Heart right ventricle (tissue), 16 donors: ENCODE data around the gene PHACTR3. TPM values are rescaled to one million over a fixed set of nuclear protein-coding genes. Genes with fewer than 3 reads are reported as not detected.

ENCODE experiments used
- ATAC-seq, 8 donors: fragments of 200-7000 bp; cut with Tn5 transposase; one replicate each; pipeline ENCODE4 v1.9.1; 2020; ENCODE audit warnings: mild to moderate bottlenecking in 8 of 8, moderate library complexity in 8 of 8, moderate number of reproducible peaks in 1 of 8
- DNase-seq, 2 donors: peaks; one replicate each; pipeline ENCODE4 v3.0.0-alpha.2; 2020
- H3K27ac ChIP-seq, 10 donors: fragments of 200-600 bp; sonication (generic) in 2 of 10; one replicate each; pipeline versions ENCODE4 v1.5.0 to v1.8.0; 2020 to 2022; ENCODE audit warnings: mild to moderate bottlenecking in 3 of 10
- H3K27me3 ChIP-seq, 7 donors: fragments of 200-600 bp; one replicate each; pipeline ENCODE4 v1.8.0; 2021 to 2022; ENCODE audit warnings: mild to moderate bottlenecking in 2 of 7
- H3K36me3 ChIP-seq, 9 donors: fragments of 200-600 bp; sonication (generic) in 1 of 9; one replicate each; pipeline versions ENCODE4 v1.5.0 to v1.8.0; 2020 to 2022; ENCODE audit warnings: mild to moderate bottlenecking in 2 of 9
- H3K4me1 ChIP-seq, 9 donors: fragments of 200-600 bp; sonication (generic) in 1 of 9; one replicate each; pipeline versions ENCODE4 v1.5.0 to v1.8.0; 2020 to 2022; ENCODE audit warnings: mild to moderate bottlenecking in 4 of 9
- H3K4me3 ChIP-seq, 10 donors: fragments of 200-600 bp; sonication (generic) in 2 of 10; one replicate each; pipeline versions ENCODE4 v1.5.0 to v1.8.0; 2020 to 2022; ENCODE audit warnings: mild to moderate bottlenecking in 7 of 10, moderate library complexity in 2 of 10
- H3K9me3 ChIP-seq, 11 donors: fragments of 200-600 bp in 10 of 11; sonication (generic) in 2 of 11; one replicate each; pipeline versions ENCODE4 v1.5.0 to v1.8.0; 2013 to 2022; ENCODE audit warnings: mild to moderate bottlenecking in 2 of 11, control low read depth in 1 of 11, moderate library complexity in 1 of 11
- WGBS, 2 donors: extraction: QIAGEN DNeasy Blood & Tissue Kit; methylation state at CpG; one replicate each; pipeline ENCODE4 v1.1.7; 2013; ENCODE audit warnings: inconsistent platforms in 1 of 2; 5-methylcytosine and 5-hydroxymethylcytosine counted together
- intact Hi-C, 10 donors: fragments of 100-400 bp; cut with DNase I; formaldehyde crosslinking; loops; one replicate each; pipeline versions ENCODE4 v1.11.1 to v1.14.2; 2022
- polyA plus RNA-seq, 2 donors: library from polyadenylated mRNA; stranded (reverse); fragments of 200-250 nt; gene quantifications; one replicate each; pipeline ENCODE4 v1.2.3, GENCODE V29; 2013
- total RNA-seq, 10 donors: library from RNA; stranded (reverse); fragmentation: NEBNext Ultra II Directional in 3 of 10; extraction: Animal tissue kit (Norgen Biotek cat#: 25700) in 3 of 10; gene quantifications; one replicate each; pipeline versions ENCODE4 v1.2.1 to v1.2.4, GENCODE V29; 2021 to 2023
- TF ChIP-seq, protein P1 (sequence below), 9 donors: fragments of 200-600 bp; sonication (generic) in 2 of 9; IDR thresholded peaks; one replicate each; pipeline versions ENCODE4 v1.5.0 to v1.8.0; 2021 to 2022; ENCODE audit warnings: antibody characterized with exemption in 9 of 9, mild to moderate bottlenecking in 5 of 9, moderate library complexity in 1 of 9
- donor health status: Arrhythmogenic right ventricular cardiomyopathy.
- donor health status: ischemic (EF 13 %, LVEDD 7.1; RV severe dilation, severe dysfunction).
- donor health status: healthy with polysubstance abuse.
- donor health status: DM: no; HTN: yes; CAD: no.
- donor health status: DM: no; HTN: no; CAD: no.
- donor health status: ischemic (EF 25% LVEDD 6.9; RV normal size, moderate dysfunction).
- donor health status: ischemic (EF 25% LVEDD 5.7; RV mildly dilated, moderate dysfunction).
- donor health status: healthy.
- donor health status: DM: yes; HTN: yes; CAD: no.
- donor health status: Ischemic cardiomyopathy.
- donor health status: ischemic (EF 35%, LVEDD 5.7; RV mildly dilated, moderate dysfunction).
- donor health status: nonischemic (EF 11% LVEDD 7.7; RV severe dilation, severe dysfunction).
- donor health status: DM: yes; HTN: yes; CAD: no.
- donor health status: PGD.
- donor health status: ischemic (EF 29% LVEDD 5.4; RV normal size, mild dysfunction).
- donor health status: nonischemic (EF 23%, LVEDD 6.1; RV moderate dilation, normal function).

Gene PHACTR3
- total and polyA plus RNA-seq, 12 donors: 0.51 to 24.1 (median 3.7) TPM

- Histone ChIP-seq H3K27ac (no peak overlapping the region), H3K36me3 (no peaks in the 10 kb centered on the region), H3K4me1 (no peaks in the 10 kb centered on the region), H3K4me3 (no peak overlapping the region), H3K9me3 (peaks cover 0 to 45% (median 25%) of the 10 kb centered on the region in 11 donors), H3K27me3 (peaks cover 0 to 13% (median 0%) of the 10 kb centered on the region in 7 donors)
- DNase-seq (no peak), ATAC-seq (no peak)
- intact Hi-C loops: no loop called here
- TF ChIP-seq, protein P1, sequence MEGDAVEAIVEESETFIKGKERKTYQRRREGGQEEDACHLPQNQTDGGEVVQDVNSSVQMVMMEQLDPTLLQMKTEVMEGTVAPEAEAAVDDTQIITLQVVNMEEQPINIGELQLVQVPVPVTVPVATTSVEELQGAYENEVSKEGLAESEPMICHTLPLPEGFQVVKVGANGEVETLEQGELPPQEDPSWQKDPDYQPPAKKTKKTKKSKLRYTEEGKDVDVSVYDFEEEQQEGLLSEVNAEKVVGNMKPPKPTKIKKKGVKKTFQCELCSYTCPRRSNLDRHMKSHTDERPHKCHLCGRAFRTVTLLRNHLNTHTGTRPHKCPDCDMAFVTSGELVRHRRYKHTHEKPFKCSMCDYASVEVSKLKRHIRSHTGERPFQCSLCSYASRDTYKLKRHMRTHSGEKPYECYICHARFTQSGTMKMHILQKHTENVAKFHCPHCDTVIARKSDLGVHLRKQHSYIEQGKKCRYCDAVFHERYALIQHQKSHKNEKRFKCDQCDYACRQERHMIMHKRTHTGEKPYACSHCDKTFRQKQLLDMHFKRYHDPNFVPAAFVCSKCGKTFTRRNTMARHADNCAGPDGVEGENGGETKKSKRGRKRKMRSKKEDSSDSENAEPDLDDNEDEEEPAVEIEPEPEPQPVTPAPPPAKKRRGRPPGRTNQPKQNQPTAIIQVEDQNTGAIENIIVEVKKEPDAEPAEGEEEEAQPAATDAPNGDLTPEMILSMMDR (IDR thresholded peaks at IDR 0.05): no peak
These were observed 52.1 kb downstream of the PHACTR3 start for GRCh38 chr20:59656417-59656816.

- Histone ChIP-seq H3K9me3 (peaks cover 0 to 45% (median 25%) of the 10 kb centered on the region in 11 donors), H3K4me1 (no peaks in the 10 kb centered on the region), H3K27me3 (peaks cover 0 to 15% (median 4%) of the 10 kb centered on the region in 7 donors), H3K4me3 (no peak overlapping the region), H3K27ac (no peak overlapping the region), H3K36me3 (no peaks in the 10 kb centered on the region)
- TF ChIP-seq, protein P1 (IDR thresholded peaks at IDR 0.05): no peak
- ATAC-seq (no peak), DNase-seq (no peak)
- intact Hi-C loops: no loop called here
- 62 to 70% methylated on average over 1 of the region's 1 CpG for WGBS, 2 donors
These were observed 53.2 kb downstream of the PHACTR3 start for GRCh38 chr20:59657459-59658046.

DNA sequence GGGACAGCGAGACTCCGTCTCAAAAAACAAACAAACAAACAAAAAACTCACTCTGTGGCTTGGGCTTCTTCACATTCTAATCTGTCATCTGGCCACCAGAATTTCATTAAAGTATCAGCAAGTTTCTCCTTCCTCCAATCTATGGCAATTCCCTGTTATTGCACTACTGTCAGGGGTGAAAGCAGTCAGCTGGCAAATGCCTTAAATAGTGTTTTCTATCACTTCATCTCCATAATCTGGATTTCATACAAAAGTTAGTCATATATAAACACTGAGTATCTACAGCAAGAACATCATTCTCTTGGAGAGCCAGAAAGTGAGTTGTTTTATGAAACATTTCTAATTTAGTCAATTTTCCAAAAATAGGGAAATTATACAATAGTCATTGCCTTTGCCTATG, 56.1 kb downstream of the PHACTR3 start:
- Histone ChIP-seq H3K4me3 (no peak overlapping the region), H3K36me3 (no peaks in the 10 kb centered on the region), H3K4me1 (peaks cover 0 to 3% (median 0%) of the 10 kb centered on the region in 9 donors), H3K27ac (no peak overlapping the region), H3K27me3 (peaks cover 0 to 26% (median 10%) of the 10 kb centered on the region in 7 donors), H3K9me3 (peaks cover 0 to 45% (median 25%) of the 10 kb centered on the region in 11 donors)
- 87 to 90% methylated on average over 2 of the region's 2 CpGs for WGBS, 2 donors
- no peak for DNase-seq
- intact Hi-C loops: no loop called here
- TF ChIP-seq, protein P1 (IDR thresholded peaks at IDR 0.05): no peak
- ATAC-seq: no peak

GRCh38 chr20:59661153-59661552, 56.8 kb downstream of the PHACTR3 start:
- TF ChIP-seq, protein P1 (IDR thresholded peaks at IDR 0.05): no peak
- no peak overlapping the region for H3K27ac ChIP-seq
- DNase-seq (no peak), ATAC-seq (no peak)
- H3K4me3 ChIP-seq: no peak overlapping the region
- no peaks in the 10 kb centered on the region for H3K36me3 ChIP-seq
- 71% methylated on average over 8 of the region's 8 CpGs for WGBS, 2 donors
- intact Hi-C loops: no loop called here
- H3K9me3 ChIP-seq: peaks cover 0 to 38% (median 23%) of the 10 kb centered on the region in 11 donors
- peaks cover 0 to 3% (median 0%) of the 10 kb centered on the region in 9 donors for H3K4me1 ChIP-seq
- peaks cover 0 to 27% (median 13%) of the 10 kb centered on the region in 7 donors for H3K27me3 ChIP-seq
